ENCODE data around the gene TRIM74. TPM values are rescaled to one million over a fixed set of nuclear protein-coding genes. Genes with fewer than 3 reads are reported as not detected.
"Not testable (repeated sequence)": the region's sequence is repeated elsewhere in the genome, so short reads cannot be mapped to it uniquely, and the experiment has no call there.

TRIM74 gene
- total RNA-seq (ENCODE audit: low replicate concordance): 0.15 and 0.36 TPM in 2 replicates

DNA sequence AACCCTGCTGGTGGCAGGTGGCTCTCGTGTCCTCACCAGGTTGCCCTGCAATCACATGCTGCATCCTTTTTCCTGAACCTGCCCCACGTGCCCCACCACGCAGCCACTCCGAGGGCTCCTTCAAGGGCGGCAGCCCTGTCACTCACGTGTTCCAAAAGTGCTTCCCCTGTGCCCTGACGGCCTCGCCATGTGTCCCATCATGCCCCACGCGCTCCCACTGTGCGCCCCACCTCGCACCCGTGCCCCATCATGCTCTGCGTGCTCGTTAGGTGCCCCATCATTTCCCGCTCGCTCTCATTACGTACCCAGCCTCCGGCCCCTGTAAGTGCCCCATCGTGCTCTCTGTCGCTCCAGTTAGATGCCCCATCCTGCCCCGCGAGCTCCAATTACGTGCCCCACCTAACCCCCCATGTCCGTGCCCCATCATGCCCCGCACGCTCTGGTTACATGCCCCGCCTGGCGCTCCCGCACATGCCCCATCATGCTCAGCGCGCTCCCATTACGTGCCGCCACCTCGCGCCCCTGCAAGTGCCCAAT lies at the start of gene TRIM74:
TSS of gene TRIM74 (minus strand) at position 487 of the 537 bp plus-strand sequence. CDS start 3,309 bp downstream, outside the sequence.
- H3K36me3 ChIP-seq; H3K9me3 Mint-ChIP-seq; H3F3A ChIP-seq (ENCODE audit: low read depth); H4K20me1 ChIP-seq (ENCODE audit: low read depth); H3K4me1 Mint-ChIP-seq; H3K27me3 ChIP-seq; H3K4me3 Mint-ChIP-seq; H3K27ac Mint-ChIP-seq; H3K9ac ChIP-seq; H3K27ac ChIP-seq; H3K4me1 ChIP-seq; H2AFZ ChIP-seq (replicated peaks); DNase-seq (ENCODE audit: low spot score); H3K27me3 Mint-ChIP-seq (ENCODE audit: insufficient read depth, low read depth); H3K4me2 ChIP-seq; H3K36me3 Mint-ChIP-seq; H3K4me3 ChIP-seq; H3K9me3 ChIP-seq (ENCODE audit: low read depth); H3K79me2 ChIP-seq (ENCODE audit: low read depth): not testable (repeated sequence)

DNA sequence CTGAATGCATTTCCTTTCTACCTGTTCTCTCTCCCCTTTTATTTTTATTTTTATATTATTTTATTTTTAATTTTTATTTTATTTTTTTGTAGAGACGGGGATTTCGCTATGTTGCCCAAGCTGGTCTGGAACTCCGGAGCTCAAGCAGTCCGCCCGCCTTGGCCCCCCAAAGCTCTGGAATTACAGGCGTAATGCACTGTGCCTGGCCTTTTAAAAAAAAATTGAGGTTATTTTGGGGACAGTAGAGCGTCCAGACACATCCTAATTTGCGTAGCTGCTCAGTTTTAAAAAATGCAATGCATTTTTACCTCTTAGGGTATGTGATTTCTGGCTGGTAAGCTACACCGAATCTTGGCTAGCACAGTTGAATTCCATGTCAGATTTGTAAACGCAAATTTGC lies 37.2 kb upstream of the TRIM74 start:
- not testable (repeated sequence) for H3K4me1 Mint-ChIP-seq; H3K27me3 Mint-ChIP-seq (ENCODE audit: insufficient read depth, low read depth); H3K9me3 ChIP-seq (ENCODE audit: low read depth); H3K36me3 ChIP-seq; H3K27ac ChIP-seq; H3K36me3 Mint-ChIP-seq; H3F3A ChIP-seq (ENCODE audit: low read depth); H3K27ac Mint-ChIP-seq; H2AFZ ChIP-seq (replicated peaks); H3K9me3 Mint-ChIP-seq; H3K27me3 ChIP-seq; H3K9ac ChIP-seq; H4K20me1 ChIP-seq (ENCODE audit: low read depth); H3K4me1 ChIP-seq
- peak overlapping the region; percentile 65 for H3K4me3 ChIP-seq
- peak overlapping the region; percentile 97 for H3K4me2 ChIP-seq
- peak; percentile 2 for DNase-seq (ENCODE audit: low spot score)
- H3K4me3 Mint-ChIP-seq: peak overlapping the region; percentile 59
- H3K79me2 ChIP-seq (ENCODE audit: low read depth): peaks cover 12% of the 10 kb centered on the region

DNA sequence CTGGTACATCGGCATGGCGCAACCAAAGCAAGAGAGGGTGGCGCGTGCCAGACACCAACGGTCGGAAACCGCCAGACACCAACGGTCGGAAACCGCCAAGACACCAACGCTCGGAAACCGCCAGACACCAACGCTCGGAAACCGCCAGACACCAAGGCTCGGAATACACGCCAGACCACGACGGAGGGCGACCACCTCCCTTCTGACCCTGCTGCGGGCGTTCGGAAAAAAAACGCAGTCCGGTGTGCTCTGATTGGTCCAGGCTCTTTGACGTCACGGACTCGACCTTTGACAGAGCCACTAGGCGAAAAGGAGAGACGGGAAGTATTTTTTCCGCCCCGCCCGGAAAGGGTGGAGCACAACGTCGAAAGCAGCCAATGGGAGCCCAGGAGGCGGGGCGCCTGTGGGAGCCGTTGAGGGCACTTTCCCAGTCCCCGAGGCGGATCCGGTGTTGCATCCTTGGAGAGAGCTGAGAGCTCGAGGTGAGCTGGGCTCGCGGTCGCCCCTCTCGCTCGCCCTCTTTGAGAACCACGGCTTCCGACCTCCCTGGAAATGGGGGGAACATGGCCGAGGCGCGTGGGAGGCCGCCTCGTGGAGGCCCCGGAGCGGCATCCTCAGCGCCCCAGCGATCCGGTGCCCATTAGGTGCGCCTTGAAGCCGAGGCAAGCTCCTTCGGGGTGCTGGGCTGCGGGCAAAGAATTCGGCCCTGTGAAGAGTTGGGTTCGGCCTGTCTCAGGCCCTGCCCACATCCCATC lies 36.6 kb upstream of the TRIM74 start:
- H3K27ac Mint-ChIP-seq: peak overlapping the region; percentile 93
- H4K20me1 ChIP-seq (ENCODE audit: low read depth); H3K9me3 ChIP-seq (ENCODE audit: low read depth); H2AFZ ChIP-seq (replicated peaks); H3K9me3 Mint-ChIP-seq; H3K27me3 Mint-ChIP-seq (ENCODE audit: insufficient read depth, low read depth); H3K36me3 Mint-ChIP-seq; H3F3A ChIP-seq (ENCODE audit: low read depth); H3K4me1 ChIP-seq; H3K27me3 ChIP-seq; H3K4me1 Mint-ChIP-seq; H3K36me3 ChIP-seq: not testable (repeated sequence)
- Histone ChIP-seq H3K27ac (peak overlapping the region; percentile 81), H3K9ac (peak overlapping the region; percentile 70), H3K4me2 (peak overlapping the region; percentile 71), H3K4me3 (peak overlapping the region; percentile 71), H3K79me2 (ENCODE audit: low read depth) (peaks cover 12% of the 10 kb centered on the region)
- peak; percentile 95 for DNase-seq (ENCODE audit: low spot score)
- peak overlapping the region; percentile 99 for H3K4me3 Mint-ChIP-seq

DNA sequence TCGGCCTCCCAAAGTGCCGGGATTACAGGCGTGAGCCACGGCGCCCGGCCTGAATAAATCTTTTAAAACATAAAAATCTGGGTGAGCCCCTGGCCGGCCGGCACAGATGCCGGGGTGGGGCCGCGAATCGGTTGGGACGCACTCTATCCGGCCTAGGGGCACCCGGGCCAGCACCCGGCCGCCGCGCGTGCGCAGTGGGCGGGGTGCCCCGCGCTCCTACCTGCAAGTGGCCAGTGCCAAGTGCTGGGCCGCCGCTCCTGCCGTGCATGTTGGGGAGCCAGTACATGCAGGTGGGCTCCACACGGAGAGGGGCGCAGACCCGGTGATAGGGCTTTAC lies 36.1 kb upstream of the TRIM74 start:
- H3K4me3 ChIP-seq: peak overlapping the region; percentile 71
- not testable (repeated sequence) for H3K4me1 ChIP-seq; H3K4me1 Mint-ChIP-seq; H3K36me3 Mint-ChIP-seq; H3K9me3 Mint-ChIP-seq; H3K27me3 Mint-ChIP-seq (ENCODE audit: insufficient read depth, low read depth); H2AFZ ChIP-seq (replicated peaks); DNase-seq (ENCODE audit: low spot score); H3F3A ChIP-seq (ENCODE audit: low read depth); H3K9ac ChIP-seq; H3K27ac Mint-ChIP-seq; H4K20me1 ChIP-seq (ENCODE audit: low read depth); H3K27ac ChIP-seq; H3K27me3 ChIP-seq; H3K9me3 ChIP-seq (ENCODE audit: low read depth); H3K36me3 ChIP-seq
- H3K79me2 ChIP-seq (ENCODE audit: low read depth): peaks cover 12% of the 10 kb centered on the region
- peak overlapping the region; percentile 68 for H3K4me2 ChIP-seq
- peak overlapping the region; percentile 99 for H3K4me3 Mint-ChIP-seq

DNA sequence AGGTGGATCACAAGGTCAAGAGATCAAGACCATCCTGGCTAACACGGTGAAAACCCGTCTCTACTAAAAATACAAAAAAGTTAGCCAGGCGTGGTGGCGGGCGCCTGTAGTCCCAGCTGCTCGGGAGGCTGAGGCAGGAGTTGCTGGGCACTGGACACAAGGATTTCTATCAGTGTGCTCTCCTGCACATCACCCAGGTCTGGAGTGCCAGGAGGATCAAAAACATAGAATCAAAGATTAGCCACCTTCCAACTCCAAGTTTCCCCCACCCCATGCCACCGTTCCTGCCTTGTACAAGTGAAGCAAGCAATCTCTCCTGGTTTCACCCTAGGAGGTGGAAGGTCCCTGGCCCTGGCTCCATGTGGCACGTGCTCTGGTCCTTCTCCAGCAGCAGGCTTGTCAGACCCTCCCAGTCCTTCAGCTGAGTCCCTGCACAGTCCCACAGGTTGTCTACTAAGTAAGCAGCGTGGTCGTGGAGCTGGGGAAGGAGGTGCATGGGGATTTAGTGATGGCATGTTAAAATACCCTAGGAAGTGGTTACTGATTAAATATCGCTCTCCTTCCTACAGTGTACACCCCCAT lies 28.7 kb upstream of the TRIM74 start:
- not testable (repeated sequence) for H4K20me1 ChIP-seq (ENCODE audit: low read depth); H3K27ac ChIP-seq; H3K4me3 ChIP-seq; H3K27me3 ChIP-seq; H3K4me1 ChIP-seq; H3K36me3 Mint-ChIP-seq; H3F3A ChIP-seq (ENCODE audit: low read depth); H3K9me3 ChIP-seq (ENCODE audit: low read depth); H3K9ac ChIP-seq; H3K4me3 Mint-ChIP-seq; H2AFZ ChIP-seq (replicated peaks); DNase-seq (ENCODE audit: low spot score); H3K79me2 ChIP-seq (ENCODE audit: low read depth); H3K4me1 Mint-ChIP-seq; H3K27ac Mint-ChIP-seq; H3K9me3 Mint-ChIP-seq; H3K4me2 ChIP-seq; H3K36me3 ChIP-seq; H3K27me3 Mint-ChIP-seq (ENCODE audit: insufficient read depth, low read depth)

DNA sequence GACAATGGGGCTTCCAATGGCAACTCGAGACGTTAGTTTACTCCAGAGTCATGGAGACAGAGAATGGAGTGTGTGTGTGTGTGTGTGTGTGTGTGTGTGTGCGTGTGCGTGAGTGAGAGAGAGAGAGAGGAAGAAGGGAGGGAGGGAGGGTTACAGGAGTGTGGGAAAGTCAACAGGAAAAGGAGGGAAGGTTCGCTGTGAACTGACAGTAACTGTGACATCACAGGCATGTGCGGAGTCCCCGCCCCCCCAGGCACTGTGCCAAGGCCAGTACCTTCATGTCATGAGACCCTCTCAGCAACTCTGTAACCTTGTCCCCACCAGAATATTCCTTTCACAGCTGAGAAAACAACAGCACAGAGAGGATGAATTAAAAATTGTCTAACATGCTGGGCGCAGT lies 28.2 kb upstream of the TRIM74 start:
- not testable (repeated sequence) for H3K27ac ChIP-seq; H3K36me3 Mint-ChIP-seq; H3K9ac ChIP-seq; H3K4me3 Mint-ChIP-seq; H3K27me3 Mint-ChIP-seq (ENCODE audit: insufficient read depth, low read depth); H3K27me3 ChIP-seq; H3K27ac Mint-ChIP-seq; H3K4me3 ChIP-seq; DNase-seq (ENCODE audit: low spot score); H3K9me3 ChIP-seq (ENCODE audit: low read depth); H3F3A ChIP-seq (ENCODE audit: low read depth); H3K4me1 Mint-ChIP-seq; H3K4me1 ChIP-seq; H3K9me3 Mint-ChIP-seq; H3K79me2 ChIP-seq (ENCODE audit: low read depth); H3K36me3 ChIP-seq; H3K4me2 ChIP-seq; H4K20me1 ChIP-seq (ENCODE audit: low read depth); H2AFZ ChIP-seq (replicated peaks)

DNA sequence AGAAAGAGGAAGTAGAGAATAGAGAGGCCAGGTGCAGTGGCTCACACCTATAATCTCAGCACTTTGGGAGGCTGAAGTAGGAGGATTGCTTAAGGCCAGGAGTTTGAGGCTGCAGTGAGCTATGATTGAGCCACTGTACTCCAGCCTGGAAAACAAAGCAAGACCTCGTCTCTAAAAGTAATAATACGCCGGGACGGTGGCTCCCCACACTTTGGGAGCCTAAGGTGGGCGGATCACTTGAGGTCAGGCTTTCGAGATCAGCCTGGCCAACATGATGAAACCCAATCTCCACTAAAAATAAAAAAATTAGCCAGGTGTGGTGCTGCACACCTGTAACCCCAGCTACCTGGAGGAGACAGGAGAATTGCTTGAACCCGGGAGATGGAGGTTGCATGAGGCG lies 26.2 kb upstream of the TRIM74 start:
- not testable (repeated sequence) for H3K36me3 ChIP-seq; H3K9me3 ChIP-seq (ENCODE audit: low read depth); H3K27ac Mint-ChIP-seq; H3K4me2 ChIP-seq; H3K9ac ChIP-seq; H4K20me1 ChIP-seq (ENCODE audit: low read depth); H3F3A ChIP-seq (ENCODE audit: low read depth); H3K36me3 Mint-ChIP-seq; H3K79me2 ChIP-seq (ENCODE audit: low read depth); H3K4me3 Mint-ChIP-seq; H3K4me1 Mint-ChIP-seq; H3K4me1 ChIP-seq; DNase-seq (ENCODE audit: low spot score); H3K27me3 ChIP-seq; H3K27me3 Mint-ChIP-seq (ENCODE audit: insufficient read depth, low read depth); H3K9me3 Mint-ChIP-seq; H2AFZ ChIP-seq (replicated peaks); H3K4me3 ChIP-seq; H3K27ac ChIP-seq

DNA sequence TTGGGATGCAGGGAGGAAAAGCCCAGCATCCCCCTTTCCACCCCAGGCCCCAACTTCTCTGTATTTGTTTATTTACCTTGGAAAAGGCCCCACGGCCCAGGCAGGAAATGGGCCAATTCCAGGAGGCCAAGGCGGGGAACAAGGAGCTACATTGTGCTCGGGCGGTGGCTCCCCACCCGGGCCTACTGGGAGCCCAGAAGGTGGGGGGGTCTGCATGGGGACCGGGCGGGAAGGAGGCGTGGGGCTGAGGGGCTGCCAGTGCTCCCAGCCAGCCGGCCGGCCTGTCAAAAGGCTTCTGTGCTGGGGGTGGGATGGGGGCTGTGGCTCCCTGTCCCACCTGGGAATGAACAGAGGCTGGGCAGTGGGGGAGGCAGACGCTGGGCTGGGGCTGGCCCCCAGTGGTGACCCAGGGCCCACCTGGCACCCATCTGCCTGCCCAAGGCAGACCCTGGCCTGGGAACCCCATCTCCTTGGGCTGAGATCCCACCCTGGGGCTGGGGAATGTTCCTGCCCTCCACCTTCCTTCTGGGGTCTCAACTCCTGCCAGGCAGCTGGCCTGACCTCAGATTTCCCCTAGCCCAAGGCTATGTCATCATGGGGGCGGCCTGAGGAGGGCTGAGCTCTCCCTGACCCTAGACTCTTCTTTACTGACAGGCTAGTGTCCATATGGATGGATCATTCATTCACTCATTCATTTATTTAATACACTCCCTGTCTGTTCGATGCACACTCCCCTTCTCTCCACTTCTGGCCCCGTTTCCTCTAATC lies 21.1 kb upstream of the TRIM74 start:
- DNase-seq (ENCODE audit: low spot score); H3K36me3 Mint-ChIP-seq; H3K9me3 Mint-ChIP-seq; H3K27ac ChIP-seq; H3K4me2 ChIP-seq; H3K9ac ChIP-seq; H3F3A ChIP-seq (ENCODE audit: low read depth); H3K27me3 ChIP-seq; H3K79me2 ChIP-seq (ENCODE audit: low read depth); H3K9me3 ChIP-seq (ENCODE audit: low read depth); H3K27me3 Mint-ChIP-seq (ENCODE audit: insufficient read depth, low read depth); H3K4me3 Mint-ChIP-seq; H4K20me1 ChIP-seq (ENCODE audit: low read depth); H3K4me1 Mint-ChIP-seq; H3K4me3 ChIP-seq; H3K36me3 ChIP-seq; H3K27ac Mint-ChIP-seq; H3K4me1 ChIP-seq; H2AFZ ChIP-seq (replicated peaks): not testable (repeated sequence)

All from neural progenitor cell (in vitro differentiated cells).